B cell (primary cell): ENCODE measurements around the gene NCDN.
"Not testable (repeated sequence)": the region's sequence is repeated elsewhere in the genome, so short reads cannot be mapped to it uniquely, and the experiment has no call there.

ENCODE experiments used
- EZH2 ChIP-seq: IDR thresholded peaks from 2 replicates; pipeline ENCODE4 v1.6.1; 2012; ENCODE audit warnings: borderline replicate concordance, low read depth, mild to moderate bottlenecking, moderate library complexity, low read length; ENCODE audit not compliant: insufficient read depth, poor library complexity, severe bottlenecking
- TF ChIP-seq, protein P1 (sequence below): fragments of 200-600 bp; IDR thresholded peaks from one replicate; pipeline ENCODE4 v1.8.0; 2022; ENCODE audit warnings: antibody characterized with exemption, mild to moderate bottlenecking

DNA sequence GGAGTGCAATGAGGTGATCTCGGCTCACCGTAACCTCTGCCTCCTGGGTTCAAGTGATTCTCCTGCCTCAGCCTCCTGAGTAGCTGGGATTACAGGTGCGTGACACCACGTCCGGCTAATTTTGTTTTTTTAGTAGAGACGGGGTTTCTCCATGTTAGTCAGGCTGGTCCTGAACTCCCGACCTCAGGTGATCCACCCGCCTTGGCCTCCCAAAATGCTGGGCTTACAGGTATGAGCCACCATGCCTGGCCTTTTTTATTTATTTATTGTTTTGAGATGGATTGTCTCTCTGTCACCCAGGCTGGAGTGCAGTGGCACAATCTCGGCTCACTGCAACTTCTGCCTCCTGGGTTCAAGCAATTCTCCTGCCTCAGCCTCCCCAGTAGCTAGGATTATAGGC lies 24.0 kb downstream of the NCDN start:
- TF ChIP-seq, protein P1, sequence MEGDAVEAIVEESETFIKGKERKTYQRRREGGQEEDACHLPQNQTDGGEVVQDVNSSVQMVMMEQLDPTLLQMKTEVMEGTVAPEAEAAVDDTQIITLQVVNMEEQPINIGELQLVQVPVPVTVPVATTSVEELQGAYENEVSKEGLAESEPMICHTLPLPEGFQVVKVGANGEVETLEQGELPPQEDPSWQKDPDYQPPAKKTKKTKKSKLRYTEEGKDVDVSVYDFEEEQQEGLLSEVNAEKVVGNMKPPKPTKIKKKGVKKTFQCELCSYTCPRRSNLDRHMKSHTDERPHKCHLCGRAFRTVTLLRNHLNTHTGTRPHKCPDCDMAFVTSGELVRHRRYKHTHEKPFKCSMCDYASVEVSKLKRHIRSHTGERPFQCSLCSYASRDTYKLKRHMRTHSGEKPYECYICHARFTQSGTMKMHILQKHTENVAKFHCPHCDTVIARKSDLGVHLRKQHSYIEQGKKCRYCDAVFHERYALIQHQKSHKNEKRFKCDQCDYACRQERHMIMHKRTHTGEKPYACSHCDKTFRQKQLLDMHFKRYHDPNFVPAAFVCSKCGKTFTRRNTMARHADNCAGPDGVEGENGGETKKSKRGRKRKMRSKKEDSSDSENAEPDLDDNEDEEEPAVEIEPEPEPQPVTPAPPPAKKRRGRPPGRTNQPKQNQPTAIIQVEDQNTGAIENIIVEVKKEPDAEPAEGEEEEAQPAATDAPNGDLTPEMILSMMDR, result not testable (repeated sequence)
- TF ChIP-seq EZH2, result not testable (repeated sequence)
